Mesenchymal stem cell (in vitro differentiated cells and primary cell): ENCODE measurements around the gene CCN6.

Source experiments
- DNase-seq: peaks from one replicate; pipeline ENCODE4 v3.0.0-alpha.2; 2013
- H2AFZ ChIP-seq: one replicate; pipeline ENCODE4 v1.6.1; 2013; ENCODE audit warnings: low read depth, mild to moderate bottlenecking, control low read depth, inconsistent platforms, low read length, moderate library complexity
- H2AK5ac ChIP-seq: 2 replicates; pipeline ENCODE4 v1.6.1; 2013; ENCODE audit warnings: low read length, moderate library complexity, mild to moderate bottlenecking, inconsistent platforms; ENCODE audit not compliant: severe bottlenecking
- H2BK120ac ChIP-seq: one replicate; pipeline ENCODE4 v1.6.1; 2013; ENCODE audit warnings: low read depth, mild to moderate bottlenecking, inconsistent platforms, low read length, moderate library complexity
- H2BK12ac ChIP-seq, 2 experiments: one replicate each; pipeline ENCODE4 v1.6.1; 2013; ENCODE audit warnings: inconsistent platforms in 2 of 2, low read length in 2 of 2, mild to moderate bottlenecking in 2 of 2, moderate library complexity in 2 of 2, control low read depth in 1 of 2
- H2BK15ac ChIP-seq: one replicate; pipeline ENCODE4 v1.6.1; 2013; ENCODE audit warnings: mild to moderate bottlenecking, low read depth, inconsistent platforms; ENCODE audit not compliant: poor library complexity, severe bottlenecking
- H2BK5ac ChIP-seq: 2 replicates; pipeline ENCODE4 v1.6.1; 2013; ENCODE audit warnings: low read depth, mild to moderate bottlenecking, low read length, control low read depth, inconsistent platforms; ENCODE audit not compliant: poor library complexity, severe bottlenecking
- H3K14ac ChIP-seq, 2 experiments: one replicate each; pipeline ENCODE4 v1.6.1; 2013; ENCODE audit warnings: inconsistent platforms in 2 of 2, low read length in 2 of 2, control low read depth in 1 of 2, mild to moderate bottlenecking in 1 of 2, moderate library complexity in 1 of 2
- H3K18ac ChIP-seq, 2 experiments: one replicate each; pipeline ENCODE4 v1.6.1; 2013; ENCODE audit warnings: inconsistent platforms in 2 of 2, low read length in 2 of 2, control low read depth in 1 of 2, low read depth in 1 of 2, mild to moderate bottlenecking in 1 of 2
- H3K23ac ChIP-seq, 2 experiments: one replicate each; pipeline ENCODE4 v1.6.1; 2013; ENCODE audit warnings: inconsistent platforms in 2 of 2, low read length in 2 of 2, mild to moderate bottlenecking in 2 of 2, moderate library complexity in 2 of 2, control low read depth in 1 of 2
- H3K27ac ChIP-seq: 2 replicates; pipeline ENCODE4 v1.5.1; 2013; ENCODE audit warnings: mild to moderate bottlenecking, moderate library complexity, low read length, control low read depth, inconsistent platforms; ENCODE audit not compliant: poor library complexity, severe bottlenecking
- H3K27me3 ChIP-seq, 2 experiments: 2 replicates each; pipeline versions ENCODE4 v1.6.1 to v1.7.0; 2013; ENCODE audit warnings: low read length in 2 of 2, mild to moderate bottlenecking in 2 of 2, moderate library complexity in 2 of 2, control low read depth in 1 of 2, inconsistent platforms in 1 of 2; ENCODE audit not compliant: control insufficient read depth in 1 of 2, insufficient read depth in 1 of 2
- H3K36me3 ChIP-seq, 2 experiments: 2 replicates each; pipeline versions ENCODE4 v1.6.1 to v1.7.0; 2013; ENCODE audit warnings: low read length in 2 of 2, control low read depth in 1 of 2, inconsistent platforms in 1 of 2, low read depth in 1 of 2, mild to moderate bottlenecking in 1 of 2; ENCODE audit not compliant: insufficient read depth in 2 of 2, control insufficient read depth in 1 of 2
- H3K4ac ChIP-seq, 2 experiments: one replicate each; pipeline ENCODE4 v1.6.1; 2013; ENCODE audit warnings: inconsistent platforms in 2 of 2, low read length in 2 of 2, mild to moderate bottlenecking in 2 of 2, moderate library complexity in 2 of 2, control low read depth in 1 of 2, low read depth in 1 of 2
- H3K4me1 ChIP-seq: 2 replicates; pipeline ENCODE4 v1.6.1; 2013; ENCODE audit warnings: low read depth, low read length, control low read depth; ENCODE audit not compliant: control insufficient read depth, insufficient read depth
- H3K4me2 ChIP-seq: 2 replicates; pipeline ENCODE4 v1.6.1; 2013; ENCODE audit warnings: low read length, mild to moderate bottlenecking, inconsistent platforms; ENCODE audit not compliant: poor library complexity, severe bottlenecking
- H3K4me3 ChIP-seq, 2 experiments: 2 replicates each; pipeline versions ENCODE4 v1.5.1 to v1.7.0; 2013; ENCODE audit warnings: low read length in 2 of 2, mild to moderate bottlenecking in 2 of 2, control low read depth in 1 of 2, low read depth in 1 of 2; ENCODE audit not compliant: insufficient read depth in 1 of 2
- H3K79me1 ChIP-seq: replicated peaks from 2 replicates; pipeline ENCODE4 v1.6.1; 2013; ENCODE audit warnings: mild to moderate bottlenecking, control low read depth, low read length, inconsistent platforms; ENCODE audit not compliant: poor library complexity, severe bottlenecking
- H3K9ac ChIP-seq: 2 replicates; pipeline ENCODE4 v1.7.0; 2013; ENCODE audit warnings: mild to moderate bottlenecking, low read length, moderate library complexity
- H3K9me3 ChIP-seq: 2 replicates; pipeline ENCODE4 v1.7.0; 2013; ENCODE audit warnings: mild to moderate bottlenecking, low read length; ENCODE audit not compliant: control insufficient read depth
- H4K8ac ChIP-seq: one replicate; pipeline ENCODE4 v1.6.1; 2013; ENCODE audit warnings: inconsistent platforms, mild to moderate bottlenecking, low read length, moderate library complexity
- H4K91ac ChIP-seq: one replicate; pipeline ENCODE4 v1.6.1; 2013; ENCODE audit warnings: mild to moderate bottlenecking, low read length, inconsistent platforms
- whole genome bisulfite sequencing: methylation state at CpG from one replicate; pipeline ENCODE4 v1.1.7; 2013; ENCODE audit warnings: mixed read lengths; 5-methylcytosine and 5-hydroxymethylcytosine counted together

Gene CCN6

DNA sequence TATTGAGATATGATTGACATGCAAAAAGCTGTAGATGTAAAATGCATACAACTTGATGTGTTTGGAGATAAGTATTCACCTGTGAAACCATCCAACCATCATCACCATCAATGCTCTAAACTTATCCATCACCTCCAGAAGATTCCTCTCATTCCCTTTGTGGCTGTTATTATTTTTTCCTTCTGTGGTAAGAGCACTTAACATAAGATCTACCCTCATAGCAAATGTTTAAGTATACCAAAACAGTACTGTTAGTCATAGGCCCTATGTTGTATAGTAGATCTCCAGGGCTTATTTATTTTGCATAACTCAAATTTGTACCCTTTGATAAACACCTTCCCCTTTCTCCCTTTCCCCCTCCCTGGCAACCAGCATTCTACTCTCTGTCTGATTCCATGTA lies 31.2 kb upstream of the CCN6 start:
- no peak overlapping the region for H2BK5ac ChIP-seq
- H3K4me2 ChIP-seq: no peak overlapping the region
- no peaks in the 10 kb centered on the region for H3K27me3 ChIP-seq
- H3K79me1 ChIP-seq: no peaks in the 10 kb centered on the region
- H3K27ac ChIP-seq: no peak overlapping the region
- no peak overlapping the region for H3K23ac ChIP-seq
- no peak overlapping the region for H2AFZ ChIP-seq
- no peak overlapping the region for H3K18ac ChIP-seq
- H3K14ac ChIP-seq: no peak overlapping the region
- H2AK5ac ChIP-seq: no peak overlapping the region
- H4K91ac ChIP-seq: no peak overlapping the region
- no peaks in the 10 kb centered on the region for H3K36me3 ChIP-seq
- H2BK12ac ChIP-seq: no peak overlapping the region
- H3K4me3 ChIP-seq: no peak overlapping the region
- H4K8ac ChIP-seq: no peak overlapping the region
- no peak overlapping the region for H3K4ac ChIP-seq
- DNase-seq: no peak
- H2BK120ac ChIP-seq: no peak overlapping the region
- H3K4me1 ChIP-seq: no peaks in the 10 kb centered on the region
- H3K9me3 ChIP-seq: peaks cover 5% of the 10 kb centered on the region
- H3K9ac ChIP-seq: no peak overlapping the region
- no peak overlapping the region for H2BK15ac ChIP-seq

DNA sequence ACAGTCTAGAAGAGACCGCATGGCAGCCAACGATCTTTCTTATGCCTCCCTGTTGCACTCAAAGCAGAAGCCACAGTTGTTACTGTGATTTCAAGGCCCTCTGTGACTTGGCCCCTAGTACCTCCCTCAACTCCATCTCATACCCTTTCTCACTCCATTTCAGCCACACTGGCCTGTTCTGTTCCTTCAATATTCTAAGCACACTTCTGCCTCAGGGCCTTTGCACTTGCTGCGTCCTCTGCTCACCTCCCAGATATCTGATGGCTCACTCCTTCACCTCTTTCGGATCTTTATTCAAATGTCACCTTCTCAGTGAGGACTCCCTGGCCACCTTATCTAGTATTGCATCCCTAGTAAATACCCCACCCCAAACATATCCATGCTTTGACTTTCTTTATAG lies 29.4 kb upstream of the CCN6 start:
- Histone ChIP-seq H4K8ac (no peak overlapping the region), H3K18ac (no peak overlapping the region), H3K9ac (no peak overlapping the region), H2BK5ac (no peak overlapping the region), H3K4me1 (no peaks in the 10 kb centered on the region), H2AK5ac (no peak overlapping the region), H3K4me3 (no peak overlapping the region), H2BK12ac (no peak overlapping the region), H3K9me3 (peaks cover 5% of the 10 kb centered on the region), H3K14ac (no peak overlapping the region), H3K23ac (no peak overlapping the region), H3K27me3 (no peaks in the 10 kb centered on the region), H3K4ac (peak overlapping the region in 1 of 2 experiments; percentile 17), H2BK15ac (peak overlapping the region; percentile 26), H3K4me2 (no peak overlapping the region), H3K27ac (no peak overlapping the region), H4K91ac (no peak overlapping the region), H3K36me3 (no peaks in the 10 kb centered on the region), H3K79me1 (no peaks in the 10 kb centered on the region), H2BK120ac (no peak overlapping the region), H2AFZ (no peak overlapping the region)
- WGBS: over 99% methylated on average over 4 of the region's 4 CpGs
- DNase-seq: no peak

DNA sequence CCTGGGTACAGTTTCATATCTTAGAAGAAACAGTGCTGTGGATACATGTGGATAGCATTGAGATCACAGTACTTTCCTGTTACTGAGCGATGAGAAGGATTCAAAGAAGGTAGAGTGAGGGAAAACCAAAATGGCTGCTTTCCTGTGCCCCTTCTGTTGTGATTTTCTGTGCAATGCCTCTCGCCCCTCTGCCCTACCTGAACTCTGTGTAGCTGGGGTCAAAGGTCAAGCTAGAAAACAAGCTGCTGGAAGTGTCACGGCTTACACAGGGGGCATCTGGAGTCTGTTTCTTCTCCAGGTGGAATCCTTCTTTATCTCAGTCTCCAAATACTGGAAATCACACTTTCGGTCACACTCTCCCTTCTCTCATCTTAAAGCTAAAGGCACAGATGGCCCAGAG lies 27.0 kb upstream of the CCN6 start:
- no peaks in the 10 kb centered on the region for H3K36me3 ChIP-seq

DNA sequence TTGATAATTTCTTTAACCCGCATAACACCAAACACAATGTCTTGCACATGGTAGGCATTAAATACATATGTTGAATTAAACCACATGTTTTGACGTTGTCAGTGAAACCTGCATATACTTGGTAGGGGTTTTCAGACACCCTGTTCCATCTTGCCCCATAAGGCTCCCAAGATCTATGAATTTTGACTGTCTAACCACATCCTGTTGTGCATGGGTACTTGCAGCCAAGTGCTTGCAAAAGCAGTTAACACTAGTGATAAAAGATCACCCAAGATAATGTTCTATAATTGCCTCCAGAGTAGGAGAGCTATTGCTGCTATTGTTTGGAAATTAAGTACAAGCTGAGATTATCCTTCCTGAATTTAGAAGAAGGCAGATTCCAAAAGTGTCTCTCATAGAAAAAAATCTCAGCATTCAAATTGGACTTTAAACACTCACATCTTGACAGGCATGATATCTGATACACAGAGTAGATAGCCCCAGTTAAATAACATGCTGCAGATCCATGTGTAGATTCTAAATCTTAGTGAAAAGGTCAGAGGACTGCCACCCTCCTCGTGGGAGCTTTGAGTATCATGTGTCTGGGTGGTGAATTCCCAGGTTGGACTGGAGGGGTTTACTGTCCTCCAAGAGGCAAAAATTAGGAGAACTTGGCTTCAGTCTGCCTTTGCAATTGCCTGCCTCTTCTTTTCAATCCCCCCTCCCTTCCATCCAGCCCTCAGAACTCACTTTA lies 25.8 kb upstream of the CCN6 start:
- DNase-seq: peak; percentile 44
- H4K91ac ChIP-seq: no peak overlapping the region
- H3K27me3 ChIP-seq: no peaks in the 10 kb centered on the region
- no peak overlapping the region for H3K9ac ChIP-seq
- no peak overlapping the region for H3K4ac ChIP-seq
- no peak overlapping the region for H3K18ac ChIP-seq
- no peak overlapping the region for H2BK12ac ChIP-seq
- no peak overlapping the region for H2AK5ac ChIP-seq
- H3K27ac ChIP-seq: no peak overlapping the region
- H3K4me1 ChIP-seq: no peaks in the 10 kb centered on the region
- no peak overlapping the region for H2BK120ac ChIP-seq
- H3K14ac ChIP-seq: no peak overlapping the region
- peaks cover 5% of the 10 kb centered on the region for H3K9me3 ChIP-seq
- H3K79me1 ChIP-seq: no peaks in the 10 kb centered on the region
- no peak overlapping the region for H3K4me2 ChIP-seq
- H2BK15ac ChIP-seq: no peak overlapping the region
- H3K23ac ChIP-seq: no peak overlapping the region
- 79% methylated on average over 2 of the region's 3 CpGs for WGBS
- H3K36me3 ChIP-seq: no peaks in the 10 kb centered on the region
- no peak overlapping the region for H2BK5ac ChIP-seq
- H3K4me3 ChIP-seq: no peak overlapping the region
- H4K8ac ChIP-seq: no peak overlapping the region
- no peak overlapping the region for H2AFZ ChIP-seq

More for the DNA sequence above, 27.0 kb upstream of the CCN6 start:
- no peak overlapping the region for H3K23ac ChIP-seq
- H3K18ac ChIP-seq: peak overlapping the region in 1 of 2 experiments; percentile 55
- peaks cover 5% of the 10 kb centered on the region for H3K9me3 ChIP-seq
- no peak overlapping the region for H2AFZ ChIP-seq
- no peaks in the 10 kb centered on the region for H3K79me1 ChIP-seq
- H3K4me2 ChIP-seq: no peak overlapping the region
- no peak overlapping the region for H3K4me3 ChIP-seq
- no peaks in the 10 kb centered on the region for H3K4me1 ChIP-seq
- DNase-seq: no peak
- H4K91ac ChIP-seq: peak overlapping the region; percentile 9
- H2BK15ac ChIP-seq: no peak overlapping the region
- H3K27ac ChIP-seq: no peak overlapping the region
- peak overlapping the region in 1 of 2 experiments; percentile 95 for H2BK12ac ChIP-seq
- no peak overlapping the region for H4K8ac ChIP-seq
- H2BK5ac ChIP-seq: no peak overlapping the region
- WGBS: 79% methylated on average over 4 of the region's 4 CpGs
- no peak overlapping the region for H3K14ac ChIP-seq
- no peak overlapping the region for H3K9ac ChIP-seq
- H3K4ac ChIP-seq: no peak overlapping the region
- no peak overlapping the region for H2AK5ac ChIP-seq
- H3K27me3 ChIP-seq: no peaks in the 10 kb centered on the region
- H2BK120ac ChIP-seq: no peak overlapping the region
